Measurements from ENCODE around the gene OSBPL8.
"Not testable (repeated sequence)": the region's sequence is repeated elsewhere in the genome, so short reads cannot be mapped to it uniquely, and the experiment has no call there.

OSBPL8 gene

DNA sequence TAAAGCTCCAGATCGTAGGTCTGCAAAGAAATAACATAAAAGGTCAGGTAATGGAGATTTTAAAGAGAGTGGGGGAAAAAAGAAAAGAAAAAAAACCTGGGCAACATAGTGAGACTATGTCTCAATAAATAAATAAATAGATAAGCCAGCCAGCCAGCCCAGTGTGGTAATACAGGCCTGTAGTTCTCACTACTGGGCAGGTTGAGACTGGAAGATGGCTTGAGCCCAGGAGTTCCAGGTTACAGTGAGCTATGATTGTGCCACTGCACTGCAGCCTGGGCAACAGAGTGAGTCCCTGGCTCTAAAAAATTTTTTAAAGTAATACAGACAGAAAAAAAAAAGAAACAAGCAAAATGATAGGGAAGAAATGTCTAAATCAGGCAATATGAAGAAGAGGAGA, 168.1 kb downstream of the OSBPL8 start:
- H3K27ac Mint-ChIP-seq: no peak overlapping the region
- TF ChIP-seq, protein P1, sequence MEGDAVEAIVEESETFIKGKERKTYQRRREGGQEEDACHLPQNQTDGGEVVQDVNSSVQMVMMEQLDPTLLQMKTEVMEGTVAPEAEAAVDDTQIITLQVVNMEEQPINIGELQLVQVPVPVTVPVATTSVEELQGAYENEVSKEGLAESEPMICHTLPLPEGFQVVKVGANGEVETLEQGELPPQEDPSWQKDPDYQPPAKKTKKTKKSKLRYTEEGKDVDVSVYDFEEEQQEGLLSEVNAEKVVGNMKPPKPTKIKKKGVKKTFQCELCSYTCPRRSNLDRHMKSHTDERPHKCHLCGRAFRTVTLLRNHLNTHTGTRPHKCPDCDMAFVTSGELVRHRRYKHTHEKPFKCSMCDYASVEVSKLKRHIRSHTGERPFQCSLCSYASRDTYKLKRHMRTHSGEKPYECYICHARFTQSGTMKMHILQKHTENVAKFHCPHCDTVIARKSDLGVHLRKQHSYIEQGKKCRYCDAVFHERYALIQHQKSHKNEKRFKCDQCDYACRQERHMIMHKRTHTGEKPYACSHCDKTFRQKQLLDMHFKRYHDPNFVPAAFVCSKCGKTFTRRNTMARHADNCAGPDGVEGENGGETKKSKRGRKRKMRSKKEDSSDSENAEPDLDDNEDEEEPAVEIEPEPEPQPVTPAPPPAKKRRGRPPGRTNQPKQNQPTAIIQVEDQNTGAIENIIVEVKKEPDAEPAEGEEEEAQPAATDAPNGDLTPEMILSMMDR (IDR thresholded peaks at IDR 0.05; ENCODE audit: unreplicated experiment in 3 of 3): no peak
- H3K27me3 Mint-ChIP-seq (ENCODE audit: low read depth): no peaks in the 10 kb centered on the region
- H3K36me3 Mint-ChIP-seq (ENCODE audit: low read depth): peaks cover 44% of the 10 kb centered on the region
- no peaks in the 10 kb centered on the region for H3K4me1 Mint-ChIP-seq
- H3K4me3 Mint-ChIP-seq: no peak overlapping the region
- H3K9me3 Mint-ChIP-seq: no peaks in the 10 kb centered on the region

DNA sequence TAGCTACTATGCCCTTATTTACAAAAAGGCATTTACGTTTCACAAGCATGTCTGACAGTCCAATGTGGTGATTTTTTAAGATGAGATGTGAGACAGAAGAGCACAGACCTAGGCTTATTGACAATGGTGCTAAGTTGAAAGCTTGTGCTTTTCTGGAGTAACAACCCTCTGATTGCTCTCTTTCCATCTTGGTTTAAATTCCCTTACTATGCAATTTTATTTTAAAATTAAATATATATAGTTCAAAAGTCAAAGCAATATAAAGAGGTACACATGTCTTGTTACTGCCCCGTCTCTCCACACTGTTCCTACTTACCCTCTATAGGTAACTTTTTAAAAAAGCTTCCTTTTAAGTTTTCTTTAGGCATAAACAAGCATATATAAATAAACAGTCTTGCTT, 172.0 kb downstream of the OSBPL8 start:
- TF ChIP-seq, protein P1 (IDR thresholded peaks at IDR 0.05; ENCODE audit: unreplicated experiment in 3 of 3): no peak

DNA sequence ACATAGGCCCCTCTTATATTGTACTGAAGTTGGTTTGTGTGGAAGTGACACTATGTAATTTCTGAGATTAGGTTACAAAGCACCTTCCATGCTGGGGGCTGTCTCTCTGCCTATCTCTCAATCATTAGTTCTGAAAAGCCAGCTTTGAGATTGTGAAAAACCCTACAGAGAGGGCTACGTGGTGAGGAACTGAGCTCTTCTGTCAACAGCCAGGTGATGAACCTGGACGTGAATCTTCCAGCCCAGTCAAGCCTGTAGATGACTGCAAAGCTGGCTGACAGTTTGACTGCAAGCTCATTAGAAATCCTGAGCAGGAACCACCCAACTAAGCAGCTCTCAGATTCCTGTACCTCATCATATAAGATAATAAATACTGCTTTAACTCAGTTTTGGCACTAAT, 175.0 kb downstream of the OSBPL8 start:
- Mint-ChIP-seq H3K27ac (no peak overlapping the region), H3K36me3 (ENCODE audit: low read depth) (peaks cover 36% of the 10 kb centered on the region), H3K9me3 (no peaks in the 10 kb centered on the region), H3K27me3 (ENCODE audit: low read depth) (no peaks in the 10 kb centered on the region), H3K4me1 (no peaks in the 10 kb centered on the region), H3K4me3 (no peak overlapping the region)
- TF ChIP-seq, protein P1 (IDR thresholded peaks at IDR 0.05; ENCODE audit: unreplicated experiment in 3 of 3): no peak

More for the DNA sequence above, 172.0 kb downstream of the OSBPL8 start:
- Mint-ChIP-seq H3K9me3 (no peaks in the 10 kb centered on the region), H3K4me1 (no peaks in the 10 kb centered on the region), H3K4me3 (no peak overlapping the region), H3K36me3 (ENCODE audit: low read depth) (peaks cover 53% of the 10 kb centered on the region), H3K27ac (no peak overlapping the region), H3K27me3 (ENCODE audit: low read depth) (no peaks in the 10 kb centered on the region)

DNA sequence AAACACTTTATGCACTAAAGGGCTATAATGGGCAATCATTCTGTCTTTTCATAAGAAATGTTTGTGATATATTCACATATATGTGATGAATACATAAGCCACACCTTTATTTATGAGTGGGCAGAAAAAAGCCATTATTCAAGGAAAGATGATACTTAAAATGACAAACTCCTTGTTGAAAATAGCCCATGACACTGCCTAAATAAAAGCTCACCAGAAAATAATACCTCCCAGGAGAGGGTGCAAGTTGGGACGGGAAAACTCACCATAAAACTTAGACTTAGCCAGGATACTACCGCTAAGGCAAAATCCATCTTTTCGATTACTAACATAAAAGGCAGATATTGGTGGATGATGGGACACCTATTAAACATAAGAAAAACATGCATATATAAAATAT, 175.6 kb downstream of the OSBPL8 start:
- Mint-ChIP-seq H3K4me1 (no peaks in the 10 kb centered on the region), H3K27me3 (ENCODE audit: low read depth) (no peaks in the 10 kb centered on the region), H3K36me3 (ENCODE audit: low read depth) (peaks cover 36% of the 10 kb centered on the region), H3K4me3 (no peak overlapping the region), H3K27ac (no peak overlapping the region), H3K9me3 (no peaks in the 10 kb centered on the region)
- TF ChIP-seq, protein P1 (IDR thresholded peaks at IDR 0.05; ENCODE audit: unreplicated experiment in 3 of 3): no peak

DNA sequence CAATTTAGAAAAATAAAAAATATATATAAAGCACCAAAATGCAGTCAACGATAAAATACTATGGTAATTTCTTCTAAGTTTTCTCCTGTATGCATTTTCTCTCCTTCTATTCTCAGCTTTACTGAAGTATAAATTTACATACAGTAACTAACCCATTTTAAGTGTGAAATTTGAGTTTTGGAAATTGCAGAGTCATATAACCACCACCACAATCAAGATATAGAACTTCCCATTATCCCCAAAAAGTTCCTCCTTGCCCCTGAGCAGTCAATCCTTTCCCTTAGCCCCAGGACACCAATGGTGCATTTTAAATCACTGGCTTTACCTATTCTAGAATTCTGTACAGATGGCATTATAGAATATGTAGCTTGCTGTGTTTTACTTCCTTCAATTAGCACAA, 180.3 kb downstream of the OSBPL8 start:
- no peaks in the 10 kb centered on the region for H3K9me3 Mint-ChIP-seq
- TF ChIP-seq, protein P1 (IDR thresholded peaks at IDR 0.05; ENCODE audit: unreplicated experiment in 3 of 3): no peak
- H3K4me1 Mint-ChIP-seq: no peaks in the 10 kb centered on the region
- no peaks in the 10 kb centered on the region for H3K27me3 Mint-ChIP-seq (ENCODE audit: low read depth)
- H3K36me3 Mint-ChIP-seq (ENCODE audit: low read depth): peaks cover 48% of the 10 kb centered on the region
- H3K4me3 Mint-ChIP-seq: no peak overlapping the region
- H3K27ac Mint-ChIP-seq: no peak overlapping the region

DNA sequence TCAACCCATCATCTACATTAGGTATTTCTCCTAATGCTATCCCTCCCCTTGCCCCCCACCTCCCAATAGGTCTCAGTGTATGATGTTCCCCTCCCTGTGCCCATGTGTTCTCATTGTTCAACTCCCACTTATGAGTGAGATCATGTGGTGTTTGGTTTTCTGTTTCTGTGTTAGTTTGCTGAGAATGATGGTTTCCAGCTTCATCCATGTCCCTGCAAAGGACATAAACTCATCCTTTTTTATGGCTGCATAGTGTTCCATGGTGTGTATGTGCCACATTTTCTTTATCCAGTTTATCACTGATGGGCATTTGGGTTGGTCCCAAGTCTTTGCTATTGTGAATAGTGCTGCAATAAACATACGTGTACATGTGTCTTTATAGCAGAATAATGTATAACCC, 182.7 kb downstream of the OSBPL8 start:
- peaks cover 45% of the 10 kb centered on the region for H3K36me3 Mint-ChIP-seq (ENCODE audit: low read depth)
- not testable (repeated sequence) for H3K4me3 Mint-ChIP-seq; H3K27me3 Mint-ChIP-seq (ENCODE audit: low read depth); H3K9me3 Mint-ChIP-seq; H3K27ac Mint-ChIP-seq; H3K4me1 Mint-ChIP-seq
